ENCODE data around the gene RECK.
"Not testable (repeated sequence)": the region's sequence is repeated elsewhere in the genome, so short reads cannot be mapped to it uniquely, and the experiment has no call there.

RECK gene

GRCh38 chr9:36036780-36037548 is at the start of gene RECK:
RECK (plus strand) TSS chr9:36036913; CDS start chr9:36036999, 86 bp downstream.
- peak; percentile 79 for DNase-seq (ENCODE audit: low spot score)

- no peak for DNase-seq (ENCODE audit: low spot score)
Observed at GRCh38 chr9:35990155-35990554, 46.6 kb upstream of the RECK start.

- DNase-seq (ENCODE audit: low spot score) = not testable (repeated sequence)
Observed at GRCh38 chr9:35993136-35993535, 43.6 kb upstream of the RECK start.

- no peak for DNase-seq (ENCODE audit: low spot score)
Observed at GRCh38 chr9:35993976-35994720, 42.6 kb upstream of the RECK start.

- no peak for DNase-seq (ENCODE audit: low spot score)
Observed at GRCh38 chr9:35994959-35995358, 41.8 kb upstream of the RECK start.

- no peak for DNase-seq (ENCODE audit: low spot score)
Observed at GRCh38 chr9:35996358-35996970, 40.2 kb upstream of the RECK start.

- DNase-seq (ENCODE audit: low spot score) = not testable (repeated sequence)
Observed at GRCh38 chr9:35997016-35997415, 39.7 kb upstream of the RECK start.

GRCh38 chr9:35998333-35998732 is 38.4 kb upstream of the RECK start:
- no peak for DNase-seq (ENCODE audit: low spot score)

- no peak for DNase-seq (ENCODE audit: low spot score)
Observed at GRCh38 chr9:36005891-36006290, 30.8 kb upstream of the RECK start.

GRCh38 chr9:36006549-36007315 is 30.0 kb upstream of the RECK start:
- DNase-seq (ENCODE audit: low spot score) = no peak

GRCh38 chr9:36007316-36007708 is 29.4 kb upstream of the RECK start:
- DNase-seq (ENCODE audit: low spot score) = no peak

GRCh38 chr9:36007852-36008251 is 28.9 kb upstream of the RECK start:
- no peak for DNase-seq (ENCODE audit: low spot score)

- DNase-seq (ENCODE audit: low spot score) = peak; percentile 74
Observed at GRCh38 chr9:36008774-36009300, 27.9 kb upstream of the RECK start.

- DNase-seq (ENCODE audit: low spot score) = no peak
Observed at GRCh38 chr9:36011379-36011778, 25.3 kb upstream of the RECK start.

GRCh38 chr9:36017278-36017677 is 19.4 kb upstream of the RECK start:
- DNase-seq (ENCODE audit: low spot score) = no peak

- DNase-seq (ENCODE audit: low spot score) = no peak
Observed at GRCh38 chr9:36018129-36018528, 18.6 kb upstream of the RECK start.

GRCh38 chr9:36018891-36019720 is 17.6 kb upstream of the RECK start:
- no peak for DNase-seq (ENCODE audit: low spot score)

GRCh38 chr9:36021968-36022367 is 14.7 kb upstream of the RECK start:
- DNase-seq (ENCODE audit: low spot score) = no peak

- DNase-seq (ENCODE audit: low spot score) = peak; percentile 67
Observed at GRCh38 chr9:36023260-36024048, 13.3 kb upstream of the RECK start.

GRCh38 chr9:36025746-36026145 is 11.0 kb upstream of the RECK start:
- no peak for DNase-seq (ENCODE audit: low spot score)

Data from CD4-positive, alpha-beta T cell treated with Interleukin-6 at 100 ng/mL for 8 hours (primary cell).